ENCODE measurements around the gene ZBTB12.
A peak's percentile ranks its signal among the peaks of the same experiment; 100 is the strongest.
"Not testable (repeated sequence)": the region's sequence is repeated elsewhere in the genome, so short reads cannot be mapped to it uniquely, and the experiment has no call there.

The ZBTB12 gene

GRCh38 chr6:31877651-31878161, 24.2 kb downstream of the ZBTB12 start:
- DNase-seq (ENCODE audit: insufficient read length, low spot score) (no peak), FAIRE-seq (no peak)

- DNase-seq (ENCODE audit: insufficient read length, low spot score) (no peak), FAIRE-seq (no peak)
Observed at GRCh38 chr6:31877125-31877650, 24.7 kb downstream of the ZBTB12 start.

GRCh38 chr6:31876357-31876756, 25.5 kb downstream of the ZBTB12 start:
- no peak for FAIRE-seq
- DNase-seq (ENCODE audit: insufficient read length, low spot score): no peak

- no peak for DNase-seq (ENCODE audit: insufficient read length, low spot score)
- no peak for FAIRE-seq
Observed at GRCh38 chr6:31875877-31876276, 26.0 kb downstream of the ZBTB12 start.

GRCh38 chr6:31874836-31875572, 26.9 kb downstream of the ZBTB12 start:
- DNase-seq (ENCODE audit: insufficient read length, low spot score): no peak
- FAIRE-seq: no peak

- DNase-seq (ENCODE audit: insufficient read length, low spot score): no peak
- no peak for FAIRE-seq
Observed at GRCh38 chr6:31874084-31874670, 27.7 kb downstream of the ZBTB12 start.

GRCh38 chr6:31871046-31871659, 30.7 kb downstream of the ZBTB12 start:
- no peak for DNase-seq (ENCODE audit: insufficient read length, low spot score)
- no peak for FAIRE-seq

- FAIRE-seq (no peak), DNase-seq (ENCODE audit: insufficient read length, low spot score) (no peak)
Observed at GRCh38 chr6:31870385-31870921, 31.4 kb downstream of the ZBTB12 start.

GRCh38 chr6:31869343-31869742, 32.5 kb downstream of the ZBTB12 start:
- DNase-seq (ENCODE audit: insufficient read length, low spot score) (no peak), FAIRE-seq (no peak)

GRCh38 chr6:31868658-31868971, 33.3 kb downstream of the ZBTB12 start:
- not testable (repeated sequence) for DNase-seq (ENCODE audit: insufficient read length, low spot score); FAIRE-seq

- DNase-seq (ENCODE audit: insufficient read length, low spot score): no peak
- FAIRE-seq: no peak
Observed at GRCh38 chr6:31865205-31866118, 36.4 kb downstream of the ZBTB12 start.

GRCh38 chr6:31864818-31865204, 37.1 kb downstream of the ZBTB12 start:
- no peak for DNase-seq (ENCODE audit: insufficient read length, low spot score)
- FAIRE-seq: no peak

- not testable (repeated sequence) for FAIRE-seq; DNase-seq (ENCODE audit: insufficient read length, low spot score)
Observed at GRCh38 chr6:31864123-31864562, 37.7 kb downstream of the ZBTB12 start.

- FAIRE-seq (peak; percentile 93), DNase-seq (ENCODE audit: insufficient read length, low spot score) (peak; percentile 99)
Observed at GRCh38 chr6:31862344-31863235, 39.3 kb downstream of the ZBTB12 start, which contains the start of gene NEU1. TSS of gene NEU1 (minus strand) at chr6:31862821. CDS start at chr6:31862776, 45 bp downstream.

- FAIRE-seq: no peak
- DNase-seq (ENCODE audit: insufficient read length, low spot score): no peak
Observed at GRCh38 chr6:31861919-31862343, 40.0 kb downstream of the ZBTB12 start.

GRCh38 chr6:31861150-31861549, 40.7 kb downstream of the ZBTB12 start:
- FAIRE-seq: no peak
- DNase-seq (ENCODE audit: insufficient read length, low spot score): no peak

- no peak for DNase-seq (ENCODE audit: insufficient read length, low spot score)
- FAIRE-seq: no peak
Observed at GRCh38 chr6:31860349-31860748, 41.5 kb downstream of the ZBTB12 start.

- DNase-seq (ENCODE audit: insufficient read length, low spot score) (no peak), FAIRE-seq (no peak)
Observed at GRCh38 chr6:31859923-31860322, 42.0 kb downstream of the ZBTB12 start.

- FAIRE-seq: no peak
Observed at GRCh38 chr6:31858707-31859106, 43.2 kb downstream of the ZBTB12 start.

More at GRCh38 chr6:31858707-31859106, 43.2 kb downstream of the ZBTB12 start:
- no peak for DNase-seq (ENCODE audit: insufficient read length, low spot score)

Data from GM19239 (cell line).